NCI-H1694 (cell line): Measurements from ENCODE around the gene LTBP1.
"Not testable (repeated sequence)": the region's sequence is repeated elsewhere in the genome, so short reads cannot be mapped to it uniquely, and the experiment has no call there.

Experiments used
- DNase-seq: peaks from one replicate; lab custom pipeline; 2025; lab: John Stamatoyannopoulos, UW

LTBP1 gene

GRCh38 chr2:33222309-33222708 lies 275.6 kb downstream of the LTBP1 start:
- no peak for DNase-seq

GRCh38 chr2:33223856-33224255 lies 277.1 kb downstream of the LTBP1 start:
- DNase-seq, result no peak

DNA sequence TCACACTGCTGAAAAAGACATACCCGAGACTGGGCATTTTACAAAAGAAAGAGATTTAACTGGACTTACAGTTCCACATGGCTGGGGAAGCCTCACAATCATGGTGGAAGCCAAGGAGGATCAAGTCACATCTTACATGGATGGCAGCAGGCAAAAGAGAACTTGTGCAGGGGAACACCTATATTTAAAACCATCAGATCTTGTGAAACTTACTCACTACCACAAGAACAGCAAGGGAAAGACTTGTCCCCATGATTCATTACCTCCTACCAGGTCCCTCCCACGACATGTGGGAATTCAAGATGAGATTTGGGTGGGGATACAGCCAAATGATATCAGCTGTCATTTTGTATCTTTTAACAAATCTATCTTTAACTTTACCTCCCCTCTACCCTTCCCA lies 278.6 kb downstream of the LTBP1 start:
- DNase-seq, result no peak

GRCh38 chr2:33226546-33226945 lies 279.8 kb downstream of the LTBP1 start:
- no peak for DNase-seq

DNA sequence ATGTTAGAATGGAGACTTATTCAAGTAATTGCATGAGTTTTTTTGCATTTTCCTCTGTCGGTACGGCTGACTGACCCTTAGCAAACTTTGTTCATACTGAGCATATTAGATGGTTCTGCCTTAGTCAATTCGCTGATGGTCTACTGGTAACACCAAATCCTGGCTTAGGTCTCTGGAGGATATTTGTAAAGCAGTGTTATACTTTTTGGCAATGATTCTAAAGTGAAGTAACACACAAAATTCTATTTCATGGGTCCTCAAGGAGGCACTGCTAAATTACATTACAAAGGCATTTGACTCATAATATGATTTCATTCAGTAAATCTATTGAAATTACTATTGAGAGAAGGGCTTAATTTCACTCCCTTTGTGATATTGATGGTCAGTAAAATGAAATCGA lies 282.9 kb downstream of the LTBP1 start:
- DNase-seq, result no peak

GRCh38 chr2:33230195-33230594 lies 283.4 kb downstream of the LTBP1 start:
- no peak for DNase-seq

DNA sequence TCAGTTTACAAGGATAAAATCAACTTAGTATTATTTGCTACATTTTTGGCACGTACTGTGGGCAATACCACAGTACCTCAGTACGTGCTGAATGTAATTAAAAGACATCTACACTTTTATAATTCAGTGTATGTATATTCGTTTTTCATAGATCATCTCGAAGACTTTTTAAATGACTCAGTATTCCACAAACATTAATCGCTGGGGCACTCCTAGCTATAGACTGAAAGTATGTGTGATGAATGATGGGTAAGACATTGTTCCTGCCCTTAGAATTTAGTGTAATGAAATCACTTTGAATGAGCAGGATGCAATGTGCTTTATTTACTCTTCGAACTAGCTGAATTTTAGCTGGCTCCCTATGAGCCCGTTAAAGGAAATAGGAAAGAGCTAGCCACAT lies 284.1 kb downstream of the LTBP1 start:
- no peak for DNase-seq

GRCh38 chr2:33235559-33235958 lies 288.8 kb downstream of the LTBP1 start:
- DNase-seq, result not testable (repeated sequence)

GRCh38 chr2:33236482-33237385 lies 290.0 kb downstream of the LTBP1 start:
- no peak for DNase-seq

DNA sequence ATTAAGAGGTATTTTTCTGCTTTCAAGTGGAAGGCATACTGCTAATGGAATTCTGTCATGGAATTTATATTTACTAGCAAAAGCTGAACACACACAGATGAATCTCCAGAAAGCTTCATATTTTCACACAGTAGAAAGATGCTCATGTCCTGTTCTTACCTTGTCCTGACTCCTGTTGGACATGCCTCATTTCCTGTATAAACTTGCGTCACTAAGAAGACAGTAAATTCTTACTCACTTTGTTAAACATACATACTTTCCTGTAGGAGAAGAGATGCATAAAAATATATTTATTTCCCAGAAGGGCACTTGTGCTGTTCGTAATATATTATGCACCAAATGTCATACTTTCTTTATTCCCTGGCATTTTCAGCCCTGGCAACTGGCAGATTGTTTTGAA lies 291.4 kb downstream of the LTBP1 start:
- no peak for DNase-seq

- no peak for DNase-seq
Measured at GRCh38 chr2:33240178-33240577, 293.4 kb downstream of the LTBP1 start.

DNA sequence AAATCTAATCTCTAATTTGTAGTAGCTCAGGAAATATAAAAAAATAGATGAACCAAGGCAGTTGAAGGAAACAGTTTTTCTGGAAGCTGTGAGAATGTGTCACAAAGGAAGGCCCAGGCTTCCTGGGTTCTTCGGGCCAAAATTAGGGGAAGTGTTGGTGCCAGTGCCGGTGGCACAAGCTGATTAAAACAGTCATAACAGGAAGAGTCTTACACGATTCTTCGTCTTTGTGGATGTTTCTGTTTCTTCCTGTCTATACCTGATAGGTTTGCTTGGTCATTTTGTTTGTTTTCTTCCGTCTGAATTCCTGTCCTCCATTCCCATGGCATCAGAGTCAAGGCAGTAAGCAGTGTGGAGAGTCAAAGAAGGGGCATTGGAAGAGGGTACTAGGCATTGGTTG lies 294.3 kb downstream of the LTBP1 start:
- no peak for DNase-seq

DNA sequence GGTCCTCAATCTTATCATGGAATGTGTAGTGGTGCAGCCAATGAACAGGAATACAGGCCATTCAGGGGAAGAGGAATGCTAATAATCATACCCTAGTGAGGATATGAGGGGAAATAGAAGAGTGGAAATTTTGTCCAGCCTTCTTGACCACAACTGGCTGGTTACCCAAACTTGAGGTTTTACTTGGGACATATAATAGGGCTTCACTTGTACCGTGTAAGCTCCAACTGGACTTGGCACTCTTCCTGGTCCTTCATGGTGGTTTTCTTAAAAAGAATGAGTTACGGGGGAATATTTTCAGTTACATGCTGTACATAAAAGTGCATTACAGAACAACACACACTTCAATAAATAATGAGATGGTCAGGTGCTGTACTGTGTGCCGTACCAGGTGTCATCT lies 294.8 kb downstream of the LTBP1 start:
- no peak for DNase-seq

- DNase-seq, result no peak
Measured at GRCh38 chr2:33242845-33243244, 296.1 kb downstream of the LTBP1 start.

DNA sequence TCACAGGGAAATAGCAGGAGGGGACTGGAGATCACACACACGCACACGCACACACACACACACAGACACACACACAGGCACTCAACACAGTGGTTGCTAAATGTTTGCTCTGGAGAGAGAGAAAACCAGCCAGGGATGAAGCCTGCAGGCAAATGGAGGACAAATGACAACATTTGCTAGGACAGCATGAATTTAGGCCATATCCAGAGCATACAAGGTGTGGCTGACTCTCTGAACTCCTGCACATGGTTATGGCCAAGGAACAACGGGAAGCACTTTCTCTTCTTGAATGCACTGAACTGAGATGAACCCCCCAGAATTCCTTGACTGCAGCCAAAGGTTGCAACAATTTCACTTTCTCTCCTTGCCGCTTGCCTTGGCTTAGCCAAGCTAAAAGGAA lies 299.7 kb downstream of the LTBP1 start:
- no peak for DNase-seq

DNA sequence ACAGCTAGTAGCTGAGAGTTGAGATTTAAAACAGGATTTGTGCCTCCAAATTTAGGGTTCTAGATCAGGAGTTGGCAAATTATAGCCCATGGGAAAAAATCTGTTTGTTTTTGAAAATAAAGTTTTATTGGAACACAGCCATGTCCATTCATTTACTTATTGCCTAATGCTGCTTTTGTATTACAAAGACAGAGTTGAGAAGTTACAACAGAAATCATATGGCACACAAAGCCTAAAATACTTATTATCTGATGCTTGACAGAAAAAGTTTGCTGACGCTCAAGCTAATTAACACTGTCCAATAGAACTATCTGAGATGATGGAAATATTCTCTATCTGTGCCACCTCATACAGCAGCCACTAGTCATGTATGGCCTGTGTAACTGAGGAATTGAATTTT lies 300.6 kb downstream of the LTBP1 start:
- DNase-seq, result no peak

GRCh38 chr2:33250417-33251029 lies 303.8 kb downstream of the LTBP1 start:
- DNase-seq, result no peak

GRCh38 chr2:33256162-33256755 lies 309.5 kb downstream of the LTBP1 start:
- no peak for DNase-seq

DNA sequence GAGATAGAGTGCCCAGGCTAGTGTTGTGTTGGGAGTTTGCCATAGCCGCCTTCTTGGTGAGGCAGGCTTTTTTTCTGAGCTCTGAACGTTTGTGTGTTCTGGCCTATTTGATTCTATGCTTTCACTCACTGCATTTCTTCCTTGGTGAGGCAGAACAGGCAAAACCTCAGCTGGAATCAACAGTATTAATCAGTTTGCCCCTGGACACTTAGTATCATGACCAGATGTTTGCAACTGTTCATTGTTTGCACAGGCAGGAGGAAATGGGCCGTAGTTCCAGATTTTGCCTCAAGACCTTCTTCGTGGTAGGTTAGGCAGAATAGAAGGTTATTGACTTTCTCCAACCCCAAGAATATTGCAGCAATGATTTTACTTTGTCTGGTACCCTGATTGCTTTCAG lies 311.6 kb downstream of the LTBP1 start:
- DNase-seq, result no peak

DNA sequence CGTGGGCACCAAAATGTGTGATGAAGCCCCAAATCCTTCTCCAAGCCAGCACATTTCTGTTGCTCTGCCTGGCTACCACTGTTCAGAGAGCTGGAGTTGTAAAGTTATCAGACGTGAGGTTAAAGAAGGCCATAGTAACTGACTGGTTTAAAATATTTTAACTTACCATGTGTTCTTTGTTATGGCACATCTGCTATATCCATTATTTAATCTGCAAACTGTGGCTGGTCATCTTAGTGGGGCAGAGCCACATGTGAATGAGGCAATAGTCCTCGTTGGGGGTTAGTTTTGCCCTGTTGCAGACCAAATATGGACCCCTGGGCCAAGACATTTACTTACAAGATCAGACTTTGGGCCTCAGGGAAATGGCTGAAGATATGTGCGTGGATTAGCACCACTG lies 315.3 kb downstream of the LTBP1 start:
- no peak for DNase-seq

DNA sequence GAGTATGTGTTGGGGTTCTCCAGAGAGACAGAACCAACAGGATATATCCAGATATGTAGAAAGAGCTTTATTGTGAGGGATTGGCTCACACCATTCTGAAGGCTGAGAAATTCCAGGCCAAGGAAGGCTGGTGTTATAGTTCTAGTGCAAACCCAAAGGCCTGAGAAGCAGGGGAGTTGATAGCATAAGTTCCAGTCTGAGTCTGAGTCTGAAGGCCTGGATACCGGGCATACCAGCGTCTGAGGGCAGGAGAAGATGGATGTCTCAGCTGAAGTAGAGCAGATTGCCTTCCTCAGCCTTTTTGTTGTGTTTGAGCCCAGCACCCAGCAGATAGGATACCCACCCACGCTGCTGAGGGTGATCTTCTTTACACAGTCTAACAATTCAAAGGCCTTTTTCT lies 318.0 kb downstream of the LTBP1 start:
- no peak for DNase-seq

DNA sequence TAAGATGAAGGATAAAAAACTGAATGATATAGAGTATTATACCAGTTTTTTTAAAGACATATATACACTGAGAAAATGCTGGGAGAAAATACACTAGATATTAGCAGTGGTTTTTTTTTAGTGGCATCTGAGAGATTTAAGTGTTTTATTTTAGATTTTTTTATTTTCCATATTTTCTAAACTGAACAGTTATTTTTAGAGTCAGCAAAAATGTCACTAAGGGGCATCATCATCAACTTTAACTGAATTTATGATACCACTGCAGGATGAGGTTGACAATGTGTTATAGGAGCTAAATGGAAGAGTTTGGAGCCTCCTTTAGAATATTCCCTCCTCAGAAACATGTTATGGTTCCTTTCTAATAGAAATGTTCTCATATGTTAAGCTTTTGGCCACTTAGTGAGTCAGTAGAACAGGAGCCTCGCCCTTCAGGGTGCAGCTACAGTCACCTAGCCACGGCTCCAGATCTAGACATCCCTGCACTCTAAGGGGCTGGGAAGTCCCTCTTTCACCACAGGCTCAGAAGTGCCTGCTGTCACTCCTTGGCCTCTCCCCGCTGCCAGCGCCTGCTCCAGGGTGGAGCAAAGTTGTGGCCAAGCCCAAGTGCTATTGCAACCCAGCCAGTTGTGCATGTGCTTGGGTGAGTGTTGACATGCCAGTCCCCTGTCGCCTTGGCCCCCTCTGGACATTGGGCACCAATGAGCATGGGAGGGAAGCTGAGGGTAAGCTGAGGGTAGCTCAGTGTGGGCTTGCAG lies 319.0 kb downstream of the LTBP1 start:
- DNase-seq, result no peak

DNA sequence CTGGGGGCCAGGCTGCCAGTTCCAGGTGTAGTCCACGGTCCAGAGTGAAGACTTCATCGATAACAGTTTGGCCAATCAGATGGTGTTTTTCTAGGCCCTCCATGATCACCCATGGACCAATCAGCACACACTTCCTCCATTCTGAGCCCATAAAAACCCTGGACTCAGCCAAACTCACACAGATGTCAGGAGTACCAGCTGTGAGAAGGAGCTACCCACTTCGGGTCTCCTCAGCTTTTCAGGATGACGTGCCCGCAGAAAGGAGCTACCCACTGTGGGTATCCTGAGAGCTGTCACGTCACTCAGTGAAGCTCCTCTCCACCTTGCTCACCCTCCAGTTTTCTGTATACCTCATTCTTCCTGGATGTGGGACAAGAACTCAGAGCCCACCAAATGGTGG lies 319.7 kb downstream of the LTBP1 start:
- no peak for DNase-seq
